ENCODE measurements around the gene PACSIN1. TPM values are rescaled to one million over a fixed set of nuclear protein-coding genes. Genes with fewer than 3 reads are reported as not detected.

The PACSIN1 gene
- total RNA-seq, 1 experiment from 2014 or later: 5.0 TPM

DNA sequence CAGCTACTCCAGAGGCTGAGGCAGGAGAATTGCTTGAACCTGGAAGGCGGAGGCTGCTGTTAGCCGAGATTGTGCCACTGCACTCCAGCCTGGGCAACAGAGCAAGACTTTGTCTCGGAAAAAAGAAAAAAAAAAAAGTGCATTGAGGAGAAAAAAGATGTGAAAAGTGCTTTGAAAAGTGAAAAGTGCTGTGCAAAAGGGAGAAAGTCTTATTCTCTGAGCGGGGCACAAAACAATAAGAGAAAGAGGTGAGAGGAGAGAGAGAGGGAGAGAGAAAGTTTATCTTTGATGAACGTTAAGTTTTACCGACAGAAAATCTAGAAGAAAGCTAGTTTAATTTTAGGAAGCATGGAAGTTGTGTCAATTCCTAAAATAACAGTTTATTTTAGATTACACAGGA, 3.9 kb upstream of the PACSIN1 start:
- no TSS peak for BruUV-seq (replicated peaks)
- peak overlapping the region; percentile 82 for H3K4me2 ChIP-seq (ENCODE audit: low read length)
- H3K27me3 ChIP-seq (ENCODE audit: insufficient read depth, low read length): no peaks in the 10 kb centered on the region
- no peaks in the 10 kb centered on the region for H3K36me3 ChIP-seq (ENCODE audit: control insufficient read depth in 1 of 2, insufficient read depth in 2 of 2, low read length in 2 of 2)
- peaks cover 8 to 47% of the 10 kb centered on the region in 2 experiments for H3K4me1 ChIP-seq (ENCODE audit: control insufficient read depth in 1 of 2, insufficient read depth in 2 of 2, low read length in 2 of 2)
- intact Hi-C loops (cut with micrococcal nuclease): loop anchor here (5.0 kb wide), 1 partner anchor 350 kb away; no protein-coding TSS in a partner anchor
- no peak for TF ChIP-seq CBX3 (IDR thresholded peaks at IDR 0.05; ENCODE audit: low read depth)
- TF ChIP-seq FOSL1 (IDR thresholded peaks at IDR 0.05; ENCODE audit: low read depth): no peak
- TF ChIP-seq TCF7L2 (IDR thresholded peaks at IDR 0.05; ENCODE audit: borderline replicate concordance, extremely low read depth, insufficient read depth, insufficient read length): no peak
- TF ChIP-seq EGR1 (IDR thresholded peaks at IDR 0.05; ENCODE audit: low read depth): no peak
- TF ChIP-seq, protein P1, sequence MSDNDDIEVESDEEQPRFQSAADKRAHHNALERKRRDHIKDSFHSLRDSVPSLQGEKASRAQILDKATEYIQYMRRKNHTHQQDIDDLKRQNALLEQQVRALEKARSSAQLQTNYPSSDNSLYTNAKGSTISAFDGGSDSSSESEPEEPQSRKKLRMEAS (IDR thresholded peaks at IDR 0.05): no peak
- TF ChIP-seq RAD21 (IDR thresholded peaks at IDR 0.05; ENCODE audit: low read depth): no peak
- no peak for TF ChIP-seq ZFX (IDR thresholded peaks at IDR 0.05)
- no peak for TF ChIP-seq SP1 (IDR thresholded peaks at IDR 0.05; ENCODE audit: low read depth)
- TF ChIP-seq REST (IDR thresholded peaks at IDR 0.05; ENCODE audit: low read depth): no peak
- TF ChIP-seq EZH2phosphoT487 (IDR thresholded peaks at IDR 0.05; ENCODE audit: borderline replicate concordance): no peak
- no peak for TF ChIP-seq POLR2A (IDR thresholded peaks at IDR 0.05; ENCODE audit: borderline replicate concordance, extremely low read depth, insufficient read depth, insufficient read length)
- ATAC-seq: no peak
- no peaks in the 10 kb centered on the region for H3K9me3 ChIP-seq (ENCODE audit: control insufficient read depth in 1 of 2, insufficient read depth in 1 of 2, low read depth in 1 of 2, low read length in 2 of 2)
- DNase-seq (ENCODE audit: low read depth, low spot score): no peak
- H3K27ac ChIP-seq (ENCODE audit: low read depth, low read length): no peak overlapping the region
- ChIA-PET POLR2A (interaction anchor here (0.6 to 1.6 kb wide), 6 partner anchors 46 to 535 kb away, joined by 3 to 6 read pairs (median 3); partner anchors contain the start of gene HMGA1), RAD21 (ENCODE audit: low non-redundant PET in 1 of 2, low total read pairs in 2 of 2, uncharacterized antibody in 2 of 2, unreplicated experiment in 2 of 2) (interaction anchor here (0.8 to 1.9 kb wide), 2 partner anchors 147 kb away, joined by 6 to 9 read pairs; no protein-coding TSS in a partner anchor), CTCF (interaction anchor here (0.8 to 2.0 kb wide), 4 partner anchors 147 to 743 kb away, joined by 3 to 32 read pairs (median 4); no protein-coding TSS in a partner anchor)
- H2AFZ ChIP-seq (ENCODE audit: low read depth, low read length, poor library complexity, severe bottlenecking): peak overlapping the region; percentile 84
- no peaks in the 10 kb centered on the region for H4K20me1 ChIP-seq (ENCODE audit: insufficient read depth)
- peak overlapping the region; percentile 24; the same call in 1 of the 2 replicates for H3K9ac ChIP-seq (ENCODE audit: low read length)
- H3K9me2 ChIP-seq (ENCODE audit: insufficient read depth): no peaks in the 10 kb centered on the region
- H3K4me3 ChIP-seq (replicated peaks in 1 of 2; ENCODE audit: low read depth in 1 of 2, low read length in 2 of 2): peak overlapping the region in 1 of 2 experiments; percentile 40; a peak in 2 of 4 replicates
- H3K79me2 ChIP-seq (ENCODE audit: insufficient read depth, low read length): no peaks in the 10 kb centered on the region
